ENCODE results near the gene P2RX6. TPM values are rescaled to one million over a fixed set of nuclear protein-coding genes. Genes with fewer than 3 reads are reported as not detected.
"Not testable (repeated sequence)": the region's sequence is repeated elsewhere in the genome, so short reads cannot be mapped to it uniquely, and the experiment has no call there.

Gene P2RX6
- polyA plus RNA-seq, 1 donor (not counting 4 experiments of a cell fraction or from before 2014, with no cell fraction given): 0.87 TPM

DNA sequence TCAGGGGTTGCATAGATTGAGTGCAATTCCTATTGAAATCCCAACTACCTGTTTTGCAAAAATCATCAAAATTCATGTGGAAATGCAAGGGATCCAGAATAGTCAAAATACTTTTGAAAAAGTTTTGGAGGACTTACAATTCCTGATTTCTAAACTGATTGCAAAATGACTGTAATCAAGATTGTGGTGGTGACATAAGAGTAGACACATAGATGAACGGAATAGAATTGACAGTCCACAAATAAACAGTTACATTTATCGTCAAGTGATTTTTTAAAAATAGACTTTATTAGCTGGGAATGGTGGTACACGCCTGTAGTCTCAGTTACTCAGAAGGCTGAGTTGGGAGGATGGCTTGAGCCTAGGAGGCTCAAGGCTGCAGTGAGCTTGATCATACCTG lies 20.0 kb downstream of the P2RX6 start:
- TF ChIP-seq, protein P1, sequence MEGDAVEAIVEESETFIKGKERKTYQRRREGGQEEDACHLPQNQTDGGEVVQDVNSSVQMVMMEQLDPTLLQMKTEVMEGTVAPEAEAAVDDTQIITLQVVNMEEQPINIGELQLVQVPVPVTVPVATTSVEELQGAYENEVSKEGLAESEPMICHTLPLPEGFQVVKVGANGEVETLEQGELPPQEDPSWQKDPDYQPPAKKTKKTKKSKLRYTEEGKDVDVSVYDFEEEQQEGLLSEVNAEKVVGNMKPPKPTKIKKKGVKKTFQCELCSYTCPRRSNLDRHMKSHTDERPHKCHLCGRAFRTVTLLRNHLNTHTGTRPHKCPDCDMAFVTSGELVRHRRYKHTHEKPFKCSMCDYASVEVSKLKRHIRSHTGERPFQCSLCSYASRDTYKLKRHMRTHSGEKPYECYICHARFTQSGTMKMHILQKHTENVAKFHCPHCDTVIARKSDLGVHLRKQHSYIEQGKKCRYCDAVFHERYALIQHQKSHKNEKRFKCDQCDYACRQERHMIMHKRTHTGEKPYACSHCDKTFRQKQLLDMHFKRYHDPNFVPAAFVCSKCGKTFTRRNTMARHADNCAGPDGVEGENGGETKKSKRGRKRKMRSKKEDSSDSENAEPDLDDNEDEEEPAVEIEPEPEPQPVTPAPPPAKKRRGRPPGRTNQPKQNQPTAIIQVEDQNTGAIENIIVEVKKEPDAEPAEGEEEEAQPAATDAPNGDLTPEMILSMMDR (optimal IDR thresholded peaks at IDR 0.05 in 1 of 3, IDR thresholded peaks at IDR 0.05 in 1 of 3, conservative IDR thresholded peaks at IDR 0.05 in 1 of 3; ENCODE audit: extremely low read depth in 1 of 3, insufficient read depth in 2 of 3, low read length in 3 of 3): no peak
- no peaks in the 10 kb centered on the region for H3K79me2 ChIP-seq (ENCODE audit: control insufficient read depth, insufficient read depth, low read length)
- dilution Hi-C loops (cut with MboI; ENCODE audit: extremely low pct_ligation_motif_present, low sequenced_read_pairs): no loop called here
- no peaks in the 10 kb centered on the region for H3K9me1 ChIP-seq (ENCODE audit: control insufficient read depth, extremely low read depth, insufficient read depth, low read length)
- no peak overlapping the region for H3K4me3 ChIP-seq (ENCODE audit: control insufficient read depth in 2 of 3, extremely low read depth in 1 of 3, insufficient read depth in 2 of 3, low read depth in 1 of 3, low read length in 3 of 3)
- FAIRE-seq (no peak), DNase-seq (ENCODE audit: low read depth, low spot score) (no peak)
- H3K9me3 ChIP-seq (ENCODE audit: control insufficient read depth, low read depth, low read length): no peaks in the 10 kb centered on the region
- H3K4me1 ChIP-seq (ENCODE audit: control insufficient read depth, extremely low read depth, insufficient read depth, low read length): peaks cover 9% of the 10 kb centered on the region
- H3K27ac ChIP-seq (ENCODE audit: control insufficient read depth, insufficient read depth, low read length): no peak overlapping the region
- H3K9ac ChIP-seq (ENCODE audit: control insufficient read depth, extremely low read depth, insufficient read depth, low read length): no peak overlapping the region
- no peak overlapping the region for H3K4me2 ChIP-seq (ENCODE audit: control insufficient read depth, extremely low read depth, insufficient read depth, low read depth, low read length)
- H3K36me3 ChIP-seq (ENCODE audit: control insufficient read depth in 2 of 2, extremely low read depth in 1 of 2, insufficient read depth in 2 of 2, low read length in 2 of 2): no peaks in the 10 kb centered on the region
- H4K20me1 ChIP-seq (ENCODE audit: control insufficient read depth, extremely low read depth, insufficient read depth, low read length): no peaks in the 10 kb centered on the region
- peaks cover 22% of the 10 kb centered on the region for H3K27me3 ChIP-seq (ENCODE audit: control insufficient read depth, extremely low read depth, insufficient read depth, low read length)
- H2AFZ ChIP-seq (ENCODE audit: control insufficient read depth, low read length): no peak overlapping the region

GRCh38 chr22:21038405-21038804 lies 23.4 kb downstream of the P2RX6 start:
- Histone ChIP-seq H3K4me3 (ENCODE audit: control insufficient read depth in 2 of 3, extremely low read depth in 1 of 3, insufficient read depth in 2 of 3, low read depth in 1 of 3, low read length in 3 of 3) (no peak overlapping the region), H3K27ac (ENCODE audit: control insufficient read depth, insufficient read depth, low read length) (no peak overlapping the region), H3K27me3 (ENCODE audit: control insufficient read depth, extremely low read depth, insufficient read depth, low read length) (no peaks in the 10 kb centered on the region), H3K79me2 (ENCODE audit: control insufficient read depth, insufficient read depth, low read length) (no peaks in the 10 kb centered on the region), H3K9ac (ENCODE audit: control insufficient read depth, extremely low read depth, insufficient read depth, low read length) (no peak overlapping the region), H3K36me3 (ENCODE audit: control insufficient read depth in 2 of 2, extremely low read depth in 1 of 2, insufficient read depth in 2 of 2, low read length in 2 of 2) (no peaks in the 10 kb centered on the region), H4K20me1 (ENCODE audit: control insufficient read depth, extremely low read depth, insufficient read depth, low read length) (no peaks in the 10 kb centered on the region), H3K9me3 (ENCODE audit: control insufficient read depth, low read depth, low read length) (no peaks in the 10 kb centered on the region), H3K9me1 (ENCODE audit: control insufficient read depth, extremely low read depth, insufficient read depth, low read length) (no peaks in the 10 kb centered on the region), H3K4me2 (ENCODE audit: control insufficient read depth, extremely low read depth, insufficient read depth, low read depth, low read length) (no peak overlapping the region), H2AFZ (ENCODE audit: control insufficient read depth, low read length) (no peak overlapping the region), H3K4me1 (ENCODE audit: control insufficient read depth, extremely low read depth, insufficient read depth, low read length) (peaks cover 9% of the 10 kb centered on the region)
- DNase-seq (ENCODE audit: low read depth, low spot score) (no peak), FAIRE-seq (peak; percentile 13)
- dilution Hi-C loops (cut with MboI; ENCODE audit: extremely low pct_ligation_motif_present, low sequenced_read_pairs): no loop called here
- TF ChIP-seq, protein P1 (optimal IDR thresholded peaks at IDR 0.05 in 1 of 3, IDR thresholded peaks at IDR 0.05 in 1 of 3, conservative IDR thresholded peaks at IDR 0.05 in 1 of 3; ENCODE audit: extremely low read depth in 1 of 3, insufficient read depth in 2 of 3, low read length in 3 of 3): no peak
- TF ChIP-seq EZH2 (IDR thresholded peaks at IDR 0.05; ENCODE audit: low read length): no peak

DNA sequence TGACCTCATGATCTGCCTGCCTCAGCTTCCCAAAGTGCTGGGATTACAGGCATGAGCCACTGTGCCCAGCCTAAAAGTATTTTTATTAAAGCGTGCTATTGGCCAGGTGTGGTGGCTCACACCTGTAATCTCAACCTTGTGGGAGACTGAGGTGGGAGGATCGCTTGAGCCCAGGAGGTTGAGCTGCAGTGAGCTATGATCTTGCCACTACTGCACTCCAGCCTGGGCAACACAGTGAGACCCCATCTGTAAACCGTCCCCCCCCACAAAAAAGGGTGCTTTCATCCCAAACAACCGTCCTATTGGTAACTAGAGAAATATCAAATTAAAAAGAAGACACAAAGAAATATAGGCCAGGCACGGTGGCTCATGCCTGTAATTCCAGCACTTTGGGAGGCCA lies 24.2 kb downstream of the P2RX6 start:
- H3K4me2 ChIP-seq (ENCODE audit: control insufficient read depth, extremely low read depth, insufficient read depth, low read depth, low read length); H3K9me3 ChIP-seq (ENCODE audit: control insufficient read depth, low read depth, low read length); FAIRE-seq; H3K9me1 ChIP-seq (ENCODE audit: control insufficient read depth, extremely low read depth, insufficient read depth, low read length); H2AFZ ChIP-seq (ENCODE audit: control insufficient read depth, low read length); H4K20me1 ChIP-seq (ENCODE audit: control insufficient read depth, extremely low read depth, insufficient read depth, low read length); H3K79me2 ChIP-seq (ENCODE audit: control insufficient read depth, insufficient read depth, low read length); H3K4me3 ChIP-seq (ENCODE audit: control insufficient read depth in 2 of 3, extremely low read depth in 1 of 3, insufficient read depth in 2 of 3, low read depth in 1 of 3, low read length in 3 of 3); H3K27me3 ChIP-seq (ENCODE audit: control insufficient read depth, extremely low read depth, insufficient read depth, low read length); dilution Hi-C loops (cut with MboI; ENCODE audit: extremely low pct_ligation_motif_present, low sequenced_read_pairs); DNase-seq (ENCODE audit: low read depth, low spot score); H3K27ac ChIP-seq (ENCODE audit: control insufficient read depth, insufficient read depth, low read length); H3K36me3 ChIP-seq (ENCODE audit: control insufficient read depth in 2 of 2, extremely low read depth in 1 of 2, insufficient read depth in 2 of 2, low read length in 2 of 2); H3K9ac ChIP-seq (ENCODE audit: control insufficient read depth, extremely low read depth, insufficient read depth, low read length): not testable (repeated sequence)
- peaks cover 15% of the 10 kb centered on the region for H3K4me1 ChIP-seq (ENCODE audit: control insufficient read depth, extremely low read depth, insufficient read depth, low read length)
